HG03575 (cell line): ENCODE data around the gene CD80.

Experiments
- ATAC-seq: cut with Tn5 transposase; IDR thresholded peaks from one replicate; pipeline ENCODE4 v1.9.1; 2021; ENCODE audit not compliant: unreplicated experiment, insufficient number of reproducible peaks, low FRiP score; ENCODE audit errors: extremely low read depth

CD80 gene

GRCh38 chr3:119510690-119511089, 48.7 kb downstream of the CD80 start:
- ATAC-seq, result no peak

- no peak for ATAC-seq
Measured at GRCh38 chr3:119508172-119508845, 51.1 kb downstream of the CD80 start.

GRCh38 chr3:119507404-119507803, 52.0 kb downstream of the CD80 start:
- no peak for ATAC-seq

- no peak for ATAC-seq
Measured at GRCh38 chr3:119506631-119507030, 52.8 kb downstream of the CD80 start.

GRCh38 chr3:119500901-119501300, 58.5 kb downstream of the CD80 start:
- ATAC-seq, result no peak

GRCh38 chr3:119500265-119500664, 59.1 kb downstream of the CD80 start:
- ATAC-seq, result no peak

GRCh38 chr3:119498186-119499011, 61.0 kb downstream of the CD80 start, which contains the start of gene TIMMDC1:
TSS of gene TIMMDC1 (plus strand) at chr3:119498547. CDS start at chr3:119498734, 187 bp downstream.
- peak; percentile 83 for ATAC-seq

GRCh38 chr3:119497820-119498185, 61.6 kb downstream of the CD80 start:
- no peak for ATAC-seq

- ATAC-seq, result no peak
Measured at GRCh38 chr3:119494597-119494996, 64.8 kb downstream of the CD80 start.

- ATAC-seq, result no peak
Measured at GRCh38 chr3:119492810-119493209, 66.6 kb downstream of the CD80 start.

- no peak for ATAC-seq
Measured at GRCh38 chr3:119492128-119492527, 67.3 kb downstream of the CD80 start.

GRCh38 chr3:119490153-119490552, 69.3 kb downstream of the CD80 start:
- no peak for ATAC-seq

GRCh38 chr3:119485563-119485962, 73.9 kb downstream of the CD80 start:
- no peak for ATAC-seq

GRCh38 chr3:119483101-119483500, 76.3 kb downstream of the CD80 start:
- ATAC-seq, result no peak

GRCh38 chr3:119481079-119481478, 78.3 kb downstream of the CD80 start:
- ATAC-seq, result no peak
